OCI-LY1 (cell line): ENCODE results near the gene CAMTA1.

ENCODE experiments used
- H2AFZ ChIP-seq: fragments of 200-600 bp; sonication (generic), shearing (Covaris generic); 2 replicates; pipeline ENCODE4 v1.6.0; 2014; ENCODE audit warnings: antibody characterized with exemption, mild to moderate bottlenecking, low read length
- H3F3A ChIP-seq: fragments of 200-600 bp; sonication (generic), shearing (Covaris generic); 2 replicates; pipeline ENCODE4 v1.6.0; 2014; ENCODE audit warnings: mild to moderate bottlenecking, antibody characterized with exemption, low read length, moderate library complexity; ENCODE audit not compliant: insufficient read depth
- H3K27ac ChIP-seq: fragments of 200-600 bp; sonication (generic); 2 replicates; pipeline ENCODE4 v1.5.1; 2014; ENCODE audit warnings: low read length, mixed run types, mild to moderate bottlenecking, low read depth; ENCODE audit not compliant: poor library complexity, severe bottlenecking
- H3K27me3 ChIP-seq: fragments of 200-600 bp; sonication (generic); 2 replicates; pipeline ENCODE4 v1.6.0; 2014; ENCODE audit warnings: antibody characterized with exemption, mild to moderate bottlenecking, low read length, moderate library complexity; ENCODE audit not compliant: insufficient read depth
- H3K36me3 ChIP-seq: fragments of 200-600 bp; sonication (generic); 2 replicates; pipeline ENCODE4 v1.6.1; 2014; ENCODE audit warnings: mild to moderate bottlenecking, antibody characterized with exemption, low read length, moderate library complexity, mixed read lengths; ENCODE audit not compliant: insufficient read depth
- H3K4me1 ChIP-seq: fragments of 200-600 bp; sonication (generic); 2 replicates; pipeline ENCODE4 v1.5.1; 2014; ENCODE audit warnings: mild to moderate bottlenecking, low read length, moderate library complexity; ENCODE audit not compliant: insufficient read depth, severe bottlenecking
- H3K4me2 ChIP-seq: fragments of 200-600 bp; sonication (generic), shearing (Covaris generic); 2 replicates; pipeline ENCODE4 v1.6.1; 2014; ENCODE audit warnings: low read length
- H3K4me3 ChIP-seq: fragments of 200-600 bp; sonication (generic); 2 replicates; pipeline ENCODE4 v1.5.1; 2014; ENCODE audit warnings: low read length, low read depth, mild to moderate bottlenecking, mixed read lengths; ENCODE audit not compliant: poor library complexity, severe bottlenecking
- H3K79me2 ChIP-seq: fragments of 200-600 bp; shearing (Covaris generic); 2 replicates; pipeline ENCODE4 v1.6.1; 2016; ENCODE audit warnings: mixed run types, low read length, mixed read lengths; ENCODE audit not compliant: insufficient read depth
- H3K9ac ChIP-seq: fragments of 200-600 bp; sonication (generic), shearing (Covaris generic); 2 replicates; pipeline ENCODE4 v1.6.1; 2014; ENCODE audit warnings: mild to moderate bottlenecking, low read length, mixed read lengths
- H3K9me2 ChIP-seq: fragments of 200-600 bp; sonication (generic), shearing (Covaris generic); 2 replicates; pipeline ENCODE4 v1.6.1; 2014; ENCODE audit warnings: low read depth, mild to moderate bottlenecking, low read length, mixed read lengths
- H3K9me3 ChIP-seq: fragments of 200-600 bp; shearing (Covaris generic); 2 replicates; pipeline ENCODE4 v1.6.1; 2014; ENCODE audit warnings: low read length, mixed read lengths
- H4K20me1 ChIP-seq: fragments of 200-600 bp; sonication (generic), shearing (Covaris generic); 2 replicates; pipeline ENCODE4 v1.6.0; 2016; ENCODE audit warnings: mild to moderate bottlenecking, low read length; ENCODE audit not compliant: insufficient read depth
- CTCF ChIP-seq: fragments of 200-600 bp; sonication (generic), shearing (Covaris generic); IDR thresholded peaks from 2 replicates; pipeline ENCODE4 v1.5.1; 2017; ENCODE audit warnings: mild to moderate bottlenecking, antibody characterized with exemption, low read length, moderate library complexity, mixed read lengths
- EZH2 ChIP-seq: fragments of 200-600 bp; sonication (generic), shearing (Covaris generic); IDR thresholded peaks from 2 replicates; pipeline ENCODE4 v1.8.0; 2017; ENCODE audit warnings: borderline replicate concordance, mixed run types, mild to moderate bottlenecking, antibody characterized with exemption, low read length, moderate library complexity, mixed read lengths

Gene CAMTA1

GRCh38 chr1:7012461-7012924, 227.2 kb downstream of the CAMTA1 start:
- no peaks in the 10 kb centered on the region for H3K9me3 ChIP-seq
- H4K20me1 ChIP-seq: no peaks in the 10 kb centered on the region
- no peaks in the 10 kb centered on the region for H3F3A ChIP-seq
- no peaks in the 10 kb centered on the region for H3K4me1 ChIP-seq
- no peaks in the 10 kb centered on the region for H3K36me3 ChIP-seq
- H3K9ac ChIP-seq: no peak overlapping the region
- no peak overlapping the region for H3K4me2 ChIP-seq
- no peaks in the 10 kb centered on the region for H3K79me2 ChIP-seq
- no peak overlapping the region for H3K4me3 ChIP-seq
- H3K27ac ChIP-seq: no peak overlapping the region
- no peak for TF ChIP-seq EZH2
- H3K9me2 ChIP-seq: no peaks in the 10 kb centered on the region
- H3K27me3 ChIP-seq: no peaks in the 10 kb centered on the region
- H2AFZ ChIP-seq: no peak overlapping the region

GRCh38 chr1:7013833-7014639, 228.8 kb downstream of the CAMTA1 start:
- Histone ChIP-seq H4K20me1 (no peaks in the 10 kb centered on the region), H3K4me2 (no peak overlapping the region), H3K9ac (no peak overlapping the region), H3K27me3 (no peaks in the 10 kb centered on the region), H3K36me3 (no peaks in the 10 kb centered on the region), H3F3A (no peaks in the 10 kb centered on the region), H3K4me3 (no peak overlapping the region), H3K9me2 (no peaks in the 10 kb centered on the region), H3K9me3 (no peaks in the 10 kb centered on the region), H3K4me1 (no peaks in the 10 kb centered on the region), H3K79me2 (no peaks in the 10 kb centered on the region), H3K27ac (no peak overlapping the region), H2AFZ (no peak overlapping the region)
- TF ChIP-seq CTCF: no peak
- no peak for TF ChIP-seq EZH2

- TF ChIP-seq CTCF (no peak), EZH2 (no peak)
- Histone ChIP-seq H3K36me3 (no peaks in the 10 kb centered on the region), H2AFZ (no peak overlapping the region), H3F3A (no peaks in the 10 kb centered on the region), H3K4me1 (no peaks in the 10 kb centered on the region), H3K9me3 (no peaks in the 10 kb centered on the region), H3K27me3 (no peaks in the 10 kb centered on the region), H3K27ac (no peak overlapping the region), H3K9ac (no peak overlapping the region), H3K79me2 (no peaks in the 10 kb centered on the region), H3K4me2 (no peak overlapping the region), H3K9me2 (no peaks in the 10 kb centered on the region), H4K20me1 (no peaks in the 10 kb centered on the region), H3K4me3 (no peak overlapping the region)
Observed at GRCh38 chr1:7014640-7014930, 229.3 kb downstream of the CAMTA1 start.

GRCh38 chr1:7015022-7015421, 229.8 kb downstream of the CAMTA1 start:
- Histone ChIP-seq H2AFZ (no peak overlapping the region), H4K20me1 (no peaks in the 10 kb centered on the region), H3K36me3 (no peaks in the 10 kb centered on the region), H3K4me1 (no peaks in the 10 kb centered on the region), H3K9ac (no peak overlapping the region), H3K9me2 (no peaks in the 10 kb centered on the region), H3K27me3 (no peaks in the 10 kb centered on the region), H3K4me3 (no peak overlapping the region), H3K4me2 (no peak overlapping the region), H3K79me2 (no peaks in the 10 kb centered on the region), H3K9me3 (no peaks in the 10 kb centered on the region), H3F3A (no peaks in the 10 kb centered on the region), H3K27ac (no peak overlapping the region)
- no peak for TF ChIP-seq CTCF
- no peak for TF ChIP-seq EZH2
